Activated CD4-positive, alpha-beta T cell treated with anti-CD3 and anti-CD28 coated beads, Interleukin-10, Interleukin-2, amounts not matched to agents 100 ng/mL and 50 ng/mL, durations not matched to agents 16 hours and 8 hours (primary cell): ENCODE measurements around the gene TM7SF2.

ENCODE experiments used
- DNase-seq: peaks from one replicate; pipeline ENCODE4 v3.0.0-alpha.2; 2020

Gene TM7SF2

DNA sequence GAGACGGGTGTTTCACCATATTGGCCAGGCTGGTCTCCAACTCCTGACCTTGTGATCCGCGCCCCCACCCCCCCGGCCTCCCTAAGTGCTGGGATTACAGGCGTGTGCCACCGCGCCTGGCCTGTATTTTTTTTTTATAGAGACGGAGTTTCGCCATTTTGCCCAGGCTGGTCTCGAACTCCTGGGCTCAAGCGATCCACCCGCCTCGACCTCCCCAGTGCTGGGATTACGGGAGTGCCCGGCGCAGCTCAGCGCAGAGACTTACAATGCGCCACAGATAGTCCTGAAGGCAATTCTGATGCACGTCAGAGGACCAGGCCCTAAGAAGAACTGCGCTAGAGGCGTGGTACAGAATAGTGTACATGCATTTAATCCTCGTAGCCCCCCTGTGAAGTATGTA lies 16.2 kb upstream of the TM7SF2 start:
- no peak for DNase-seq

DNA sequence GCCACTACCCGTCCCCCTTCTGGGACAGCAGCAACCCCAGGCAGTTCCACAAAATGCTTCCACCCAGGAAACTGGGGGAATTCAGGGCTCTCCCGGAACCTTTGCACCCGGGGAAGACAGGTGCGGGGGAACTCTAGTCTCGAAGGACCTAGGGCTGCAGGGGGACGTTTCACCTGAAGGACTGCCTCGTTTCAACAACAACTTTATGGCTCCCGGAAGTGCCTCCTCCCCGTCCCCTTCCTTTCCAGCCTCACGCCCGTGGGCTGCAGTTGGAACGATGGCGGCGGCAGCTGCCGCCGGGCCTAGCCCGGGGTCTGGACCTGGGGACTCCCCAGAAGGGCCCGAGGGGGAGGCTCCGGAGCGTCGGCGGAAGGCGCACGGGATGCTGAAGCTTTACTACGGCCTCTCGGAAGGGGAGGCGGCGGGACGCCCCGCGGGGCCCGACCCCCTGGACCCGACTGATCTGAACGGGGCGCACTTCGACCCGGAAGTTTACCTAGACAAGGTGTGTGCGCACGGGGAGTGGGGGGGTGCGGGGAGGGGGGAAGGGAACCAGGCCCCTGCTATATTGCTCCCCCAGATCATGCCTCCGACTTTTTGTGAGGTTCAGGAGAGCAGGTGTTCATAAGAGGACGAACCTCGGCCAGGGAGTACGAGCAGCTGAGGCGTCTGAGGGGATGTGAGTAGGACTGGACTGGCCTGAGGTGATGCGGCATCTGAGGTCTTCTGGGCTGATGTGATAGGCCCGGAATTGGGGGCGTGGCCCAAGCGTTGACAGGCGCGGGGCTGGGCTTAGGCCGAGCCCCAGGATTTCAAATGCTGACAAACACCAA lies 15.5 kb upstream of the TM7SF2 start, which contains the start of gene VPS51:
Gene VPS51 (plus strand): TSS at position 241 of the 833 bp plus-strand sequence. CDS start 37 bp downstream, at position 278.
- peak; percentile 90 for DNase-seq

DNA sequence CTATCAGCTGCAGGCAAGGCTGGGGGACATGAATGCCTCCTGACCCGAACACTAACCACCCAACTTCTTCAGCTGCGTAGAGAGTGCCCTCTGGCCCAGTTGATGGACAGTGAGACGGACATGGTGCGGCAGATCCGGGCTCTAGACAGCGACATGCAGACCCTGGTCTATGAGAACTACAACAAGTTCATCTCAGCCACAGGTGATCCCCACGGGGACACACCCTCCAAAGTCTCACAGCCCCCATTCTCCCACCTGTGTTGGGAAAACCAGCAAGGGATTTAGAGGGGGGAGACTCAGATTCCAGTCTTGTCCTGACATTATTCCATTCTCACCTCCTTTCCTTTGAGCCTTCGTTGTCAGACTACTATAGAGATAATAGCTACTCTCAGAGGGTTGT lies 14.7 kb upstream of the TM7SF2 start:
- no peak for DNase-seq

DNA sequence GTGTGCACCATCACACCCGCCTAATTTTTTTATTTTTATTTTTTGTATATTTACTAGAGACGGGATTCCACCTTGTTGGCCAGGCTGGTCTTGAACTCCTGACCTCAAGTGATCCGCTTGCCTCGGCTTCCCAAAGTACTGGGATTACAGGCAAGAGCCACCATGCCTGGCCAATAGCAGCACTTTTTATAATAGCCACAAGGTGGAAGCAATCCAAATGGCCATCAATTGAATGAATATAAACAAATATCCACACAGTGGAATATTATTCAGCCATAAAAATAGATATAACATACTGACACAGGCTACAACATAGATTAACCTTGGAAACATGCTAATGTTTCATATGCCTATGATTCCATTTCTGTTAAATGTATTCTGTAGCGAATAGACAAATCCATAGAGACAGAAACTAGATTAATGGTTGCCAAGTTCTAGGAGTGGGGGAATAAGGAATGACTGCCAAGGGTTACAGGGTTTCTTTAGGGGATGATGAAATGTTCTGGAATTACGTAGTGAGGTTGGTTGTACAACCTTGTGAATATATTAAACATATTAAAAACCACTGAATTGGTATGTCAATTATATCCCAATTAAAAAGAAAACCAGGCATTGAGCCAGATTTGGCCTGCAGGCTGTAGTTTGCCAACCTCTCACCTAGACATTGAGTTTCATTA lies 10.9 kb upstream of the TM7SF2 start:
- DNase-seq: no peak

DNA sequence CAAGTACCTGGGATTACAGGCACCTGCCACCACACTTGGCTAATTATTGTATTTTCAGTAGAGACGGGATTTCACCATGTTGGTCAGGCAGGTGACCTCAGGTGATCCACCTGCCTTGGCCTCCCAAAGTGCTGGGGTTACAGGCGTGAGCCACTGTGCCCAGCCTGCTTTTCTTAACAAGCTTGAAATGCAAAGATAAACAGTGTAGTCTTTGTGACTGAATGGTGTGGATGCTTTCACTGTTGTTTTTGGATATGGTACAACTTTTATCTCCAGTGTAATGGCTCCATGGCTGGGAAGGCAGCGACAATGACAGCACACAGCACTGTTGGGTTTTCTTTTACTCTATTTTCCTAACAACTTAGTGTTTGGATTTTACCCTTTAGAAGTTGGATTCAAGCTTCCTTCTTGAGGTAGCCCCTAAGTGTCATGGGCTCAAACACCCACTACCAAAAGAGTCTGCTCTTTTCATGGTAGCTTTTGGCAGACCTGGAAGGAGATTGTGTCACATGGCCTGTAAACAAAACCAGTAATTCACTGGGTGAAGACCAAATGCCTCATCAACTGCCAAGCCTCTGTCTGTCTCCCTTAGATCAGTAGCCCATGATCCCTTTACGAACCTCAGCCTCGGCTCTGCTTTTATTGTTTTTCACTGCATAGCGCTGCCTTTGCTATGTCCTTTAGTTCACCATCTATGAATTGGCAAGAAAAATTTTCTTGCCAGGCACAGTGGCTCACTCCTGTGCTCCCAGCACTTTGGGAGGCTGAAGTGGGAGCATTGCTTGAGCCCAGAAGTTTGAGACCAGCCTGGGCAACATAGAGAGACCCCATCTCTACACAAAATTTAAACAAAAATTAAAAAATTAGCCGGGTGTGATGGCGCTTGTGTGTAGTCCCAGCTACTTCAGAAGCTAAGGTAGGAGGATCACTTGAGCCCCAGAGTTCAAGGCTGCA lies 9.3 kb upstream of the TM7SF2 start:
- DNase-seq: no peak

DNA sequence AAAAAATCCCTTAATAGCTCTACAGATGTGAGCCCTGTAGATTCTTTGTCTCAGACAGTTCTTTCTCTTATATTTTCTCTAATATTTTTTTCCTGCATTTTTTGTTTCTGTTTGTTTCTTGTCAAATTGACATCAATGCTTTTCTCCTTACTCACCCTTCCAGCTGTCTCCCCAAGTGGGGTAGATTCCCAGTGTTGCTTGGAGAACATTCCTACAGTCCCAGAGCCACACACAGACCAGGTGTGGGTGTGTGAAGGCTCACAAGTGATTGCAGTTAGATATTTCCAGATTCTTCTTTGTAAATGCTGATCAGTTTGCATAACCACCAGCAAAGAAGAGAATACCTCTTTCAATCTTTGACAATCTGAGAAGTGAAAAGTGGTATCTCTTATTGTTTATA lies 8.2 kb upstream of the TM7SF2 start:
- DNase-seq: no peak

DNA sequence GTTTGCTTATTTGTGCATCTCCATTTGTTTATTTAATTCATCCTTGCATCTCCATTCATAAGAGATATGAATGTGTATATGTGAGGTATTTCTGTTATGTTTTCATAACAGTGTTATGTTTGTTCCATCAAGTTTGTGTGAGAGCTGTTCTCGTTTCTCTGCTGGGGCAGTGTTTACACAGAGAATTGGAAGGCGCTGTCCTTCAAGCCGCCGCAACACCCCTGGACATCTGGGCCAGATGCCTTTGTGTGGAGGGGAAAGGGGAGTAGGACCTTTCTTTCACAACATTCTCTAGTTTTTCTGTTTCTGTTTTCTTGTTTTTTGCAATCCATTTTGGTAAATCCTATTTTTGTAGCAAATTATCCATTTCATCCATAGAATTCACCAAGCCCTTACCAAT lies 7.0 kb upstream of the TM7SF2 start:
- DNase-seq: no peak

DNA sequence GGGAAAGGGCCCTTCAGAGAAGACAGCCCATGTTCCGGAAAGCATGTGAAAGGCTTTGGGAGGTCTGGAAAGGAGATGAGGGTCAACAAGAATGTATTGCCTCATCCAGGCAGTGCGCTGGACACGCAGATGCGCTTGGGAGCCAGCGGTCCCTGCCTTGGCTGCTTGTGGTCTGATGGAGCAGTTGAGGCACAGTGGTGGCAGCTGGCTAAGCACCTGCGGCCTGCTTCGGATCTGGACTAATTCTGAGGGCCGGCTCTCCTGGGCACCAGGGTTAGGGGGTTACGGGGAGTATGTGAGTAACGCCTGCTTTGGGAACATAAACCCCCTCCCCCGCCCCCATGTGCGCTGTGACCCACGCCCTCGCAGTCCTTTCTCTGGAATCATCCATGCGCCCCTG lies 4.6 kb upstream of the TM7SF2 start:
- DNase-seq: no peak

DNA sequence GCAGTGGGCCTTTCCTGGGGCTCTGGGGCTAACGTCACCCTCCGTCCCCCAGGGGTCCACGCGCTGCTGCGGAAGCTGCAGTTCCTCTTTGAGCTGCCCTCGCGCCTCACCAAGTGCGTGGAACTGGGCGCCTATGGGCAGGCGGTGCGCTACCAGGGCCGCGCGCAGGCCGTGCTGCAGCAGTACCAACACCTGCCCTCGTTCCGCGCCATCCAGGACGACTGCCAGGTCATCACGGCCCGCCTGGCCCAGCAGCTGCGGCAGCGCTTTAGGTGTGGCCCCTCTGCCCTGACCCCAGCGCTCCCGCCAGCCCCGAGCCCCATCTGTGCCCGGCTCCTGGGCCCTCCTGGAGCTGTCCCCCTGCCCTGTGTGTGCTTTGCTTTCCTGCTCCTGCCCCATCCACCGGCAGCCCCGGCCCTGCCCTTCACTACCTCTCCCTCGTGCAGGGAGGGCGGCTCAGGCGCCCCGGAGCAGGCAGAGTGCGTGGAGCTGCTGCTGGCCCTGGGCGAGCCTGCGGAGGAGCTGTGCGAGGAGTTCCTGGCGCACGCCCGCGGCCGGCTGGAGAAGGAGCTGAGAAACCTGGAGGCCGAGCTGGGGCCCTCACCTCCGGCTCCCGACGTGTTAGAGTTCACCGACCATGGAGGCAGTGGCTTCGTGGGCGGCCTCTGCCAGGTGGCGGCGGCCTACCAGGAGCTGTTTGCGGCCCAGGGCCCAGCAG lies 3.8 kb upstream of the TM7SF2 start:
- DNase-seq: no peak

DNA sequence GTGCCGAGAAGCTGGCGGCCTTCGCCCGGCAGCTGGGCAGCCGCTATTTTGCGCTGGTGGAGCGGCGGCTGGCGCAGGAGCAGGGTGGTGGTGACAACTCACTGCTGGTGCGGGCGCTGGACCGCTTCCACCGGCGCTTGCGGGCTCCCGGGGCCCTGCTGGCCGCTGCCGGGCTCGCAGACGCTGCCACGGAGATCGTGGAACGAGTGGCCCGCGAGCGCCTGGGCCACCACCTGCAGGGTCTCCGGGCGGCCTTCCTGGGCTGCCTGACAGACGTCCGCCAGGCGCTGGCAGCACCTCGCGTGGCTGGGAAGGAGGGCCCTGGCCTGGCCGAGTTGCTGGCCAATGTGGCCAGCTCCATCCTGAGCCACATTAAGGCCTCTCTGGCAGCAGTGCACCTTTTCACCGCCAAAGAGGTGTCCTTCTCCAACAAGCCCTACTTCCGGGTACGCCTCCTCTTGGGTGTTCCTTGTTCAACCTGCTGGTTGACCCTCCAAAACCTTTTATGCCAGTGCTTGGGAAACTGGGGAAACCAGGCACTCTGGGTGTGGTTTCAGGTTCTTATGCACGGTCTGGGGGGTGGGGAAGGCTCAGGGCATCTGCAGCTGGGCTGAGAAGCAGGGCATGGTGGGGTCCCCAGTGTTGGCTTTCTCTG lies 3.1 kb upstream of the TM7SF2 start:
- DNase-seq: no peak

DNA sequence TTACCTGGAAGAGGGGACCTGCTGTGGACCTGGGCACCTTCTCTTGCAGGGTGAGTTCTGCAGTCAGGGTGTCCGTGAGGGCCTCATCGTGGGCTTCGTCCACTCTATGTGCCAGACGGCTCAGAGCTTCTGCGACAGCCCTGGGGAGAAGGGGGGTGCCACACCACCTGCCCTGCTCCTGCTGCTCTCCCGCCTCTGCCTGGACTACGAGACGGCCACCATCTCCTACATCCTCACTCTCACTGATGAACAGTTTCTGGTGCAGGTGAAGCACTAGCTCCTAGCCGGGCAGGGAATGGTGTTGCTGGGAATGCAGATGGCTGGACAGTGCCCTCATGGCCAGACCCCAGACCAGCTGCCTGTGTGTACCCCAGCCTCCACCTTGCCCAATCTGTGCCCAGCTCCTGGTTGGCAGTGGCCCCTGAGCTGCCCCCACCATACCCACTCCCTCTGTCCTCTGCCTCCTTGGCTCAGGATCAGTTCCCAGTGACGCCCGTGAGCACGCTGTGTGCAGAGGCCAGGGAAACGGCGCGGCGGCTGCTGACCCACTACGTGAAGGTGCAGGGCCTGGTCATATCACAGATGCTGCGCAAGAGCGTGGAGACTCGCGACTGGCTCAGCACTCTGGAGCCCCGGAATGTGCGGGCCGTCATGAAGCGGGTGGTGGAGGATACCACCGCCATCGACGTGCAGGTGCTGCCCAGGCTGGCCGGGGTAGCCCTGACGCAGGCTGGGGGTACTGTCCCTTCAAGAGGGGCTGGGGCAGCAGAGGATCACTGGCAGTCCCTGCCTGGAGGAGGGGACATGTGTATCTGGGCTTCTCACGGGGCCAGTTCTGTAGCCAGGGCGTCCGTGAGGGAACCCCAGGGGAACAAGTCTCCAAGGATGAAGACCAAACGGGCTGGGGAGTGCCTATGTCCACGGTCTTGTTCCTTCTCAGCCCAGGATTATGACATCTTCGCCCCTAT lies 2.2 kb upstream of the TM7SF2 start:
- no peak for DNase-seq

DNA sequence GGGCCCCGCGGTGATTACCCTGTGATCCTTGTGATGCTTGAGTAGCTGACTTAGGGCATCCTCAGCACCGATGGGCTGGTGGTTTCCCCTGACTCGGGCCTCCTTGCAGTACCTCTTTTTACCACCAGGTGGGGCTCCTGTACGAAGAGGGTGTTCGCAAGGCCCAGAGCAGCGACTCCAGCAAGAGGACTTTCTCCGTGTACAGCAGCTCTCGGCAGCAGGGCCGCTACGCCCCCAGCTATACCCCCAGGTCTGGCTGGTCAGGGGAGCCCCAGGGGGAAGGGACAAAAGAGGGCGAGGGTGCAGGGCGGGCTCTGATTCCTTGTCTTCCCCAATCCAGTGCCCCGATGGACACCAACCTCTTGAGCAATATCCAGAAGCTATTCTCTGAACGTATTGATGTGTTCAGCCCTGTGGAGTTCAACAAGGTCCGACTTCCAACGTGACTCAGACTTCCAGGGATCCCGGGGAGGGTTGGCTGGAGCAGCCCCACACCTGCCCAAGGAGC lies 1.3 kb upstream of the TM7SF2 start:
- peak; percentile 94 for DNase-seq

DNA sequence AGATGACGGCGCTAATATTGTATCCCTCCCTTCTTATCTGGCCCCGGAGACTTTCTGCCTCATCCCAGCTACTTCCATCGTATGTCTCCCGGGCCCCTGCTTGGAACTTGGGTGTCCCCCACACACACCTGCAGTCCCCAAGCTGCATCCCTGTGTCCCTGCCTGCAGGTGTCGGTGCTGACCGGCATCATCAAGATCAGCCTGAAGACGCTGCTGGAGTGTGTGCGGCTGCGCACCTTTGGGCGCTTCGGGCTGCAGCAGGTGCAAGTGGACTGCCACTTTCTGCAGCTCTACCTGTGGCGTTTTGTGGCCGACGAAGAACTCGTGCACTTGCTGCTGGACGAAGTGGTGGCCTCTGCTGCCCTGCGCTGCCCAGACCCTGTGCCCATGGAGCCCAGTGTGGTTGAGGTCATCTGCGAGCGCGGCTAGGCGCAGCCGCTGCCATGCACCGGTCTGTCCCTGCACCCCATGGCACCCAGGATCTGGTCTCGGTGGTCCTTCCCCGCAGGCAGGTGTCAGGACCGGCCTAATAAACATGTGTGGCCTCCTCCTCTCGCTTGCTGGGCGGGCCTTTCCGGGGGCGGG lies 421 bp upstream of the TM7SF2 start:
- DNase-seq: no peak

DNA sequence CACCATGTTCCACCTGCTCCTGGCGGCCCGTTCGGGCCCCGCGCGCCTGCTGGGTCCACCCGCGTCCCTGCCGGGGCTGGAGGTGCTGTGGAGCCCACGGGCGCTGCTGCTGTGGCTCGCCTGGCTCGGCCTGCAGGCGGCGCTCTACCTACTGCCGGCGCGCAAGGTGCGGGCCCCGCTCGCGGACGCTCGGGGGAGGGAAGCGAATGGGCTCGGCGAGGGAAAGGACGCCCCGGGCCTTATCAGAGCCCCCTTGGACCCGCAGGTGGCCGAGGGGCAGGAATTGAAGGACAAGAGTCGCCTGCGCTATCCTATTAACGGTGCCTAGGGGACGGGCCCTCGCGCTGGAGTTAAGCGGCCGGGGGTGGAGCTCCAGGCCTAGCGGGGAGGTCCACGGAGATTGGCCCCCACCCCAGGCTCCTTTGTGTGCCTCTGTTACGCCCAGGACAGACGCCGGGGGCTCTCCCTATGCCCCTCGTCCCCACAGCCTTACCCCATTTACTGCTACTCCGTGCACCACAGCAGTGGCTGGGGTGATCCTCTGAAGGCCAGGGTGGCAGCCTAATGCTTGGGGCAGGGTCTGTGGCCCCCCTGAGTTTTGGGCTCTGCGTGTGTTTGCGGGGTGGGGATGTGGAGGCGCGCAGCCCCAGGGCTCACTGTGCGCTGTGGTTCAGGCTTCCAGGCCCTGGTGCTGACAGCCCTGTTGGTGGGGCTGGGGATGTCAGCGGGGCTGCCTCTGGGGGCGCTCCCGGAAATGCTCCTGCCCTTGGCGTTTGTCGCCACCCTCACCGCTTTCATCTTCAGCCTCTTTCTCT lies 1.1 kb downstream of the TM7SF2 start:
- peak; percentile 83 for DNase-seq

DNA sequence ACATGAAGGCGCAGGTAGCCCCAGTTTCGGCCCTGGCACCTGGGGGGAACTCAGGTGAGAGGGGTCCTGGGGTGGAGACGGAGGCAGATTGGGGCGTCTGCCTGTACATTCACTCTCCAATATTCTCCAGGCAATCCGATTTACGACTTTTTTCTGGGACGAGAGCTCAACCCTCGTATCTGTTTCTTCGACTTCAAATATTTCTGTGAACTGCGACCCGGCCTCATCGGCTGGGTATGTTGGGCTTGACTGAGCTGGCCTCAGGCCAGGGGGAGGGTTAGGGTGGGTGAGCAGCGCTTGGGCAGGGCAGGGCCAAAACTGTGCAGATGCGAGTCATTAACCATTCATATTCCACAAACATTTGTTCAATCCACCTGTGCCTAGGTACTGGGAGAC lies 1.7 kb downstream of the TM7SF2 start:
- no peak for DNase-seq

DNA sequence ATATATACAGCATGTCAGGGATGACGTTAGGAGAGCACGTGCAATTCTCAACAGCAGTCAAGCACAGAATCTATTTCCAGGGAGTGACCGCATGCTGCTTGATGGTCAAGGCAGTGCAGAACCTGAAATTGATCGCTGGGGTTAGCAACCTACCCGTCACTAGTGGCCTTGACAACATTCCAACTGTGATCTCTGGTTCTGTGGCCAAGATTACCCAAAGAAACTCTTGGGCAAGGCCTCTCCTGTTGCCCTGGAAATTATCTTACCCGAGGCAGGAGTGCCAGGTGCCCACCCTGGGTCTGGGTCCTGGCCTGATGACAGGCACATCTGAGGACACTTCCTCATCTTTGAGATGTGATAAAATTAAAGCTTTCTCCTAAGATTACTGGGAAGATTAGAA lies 2.2 kb downstream of the TM7SF2 start:
- no peak for DNase-seq

DNA sequence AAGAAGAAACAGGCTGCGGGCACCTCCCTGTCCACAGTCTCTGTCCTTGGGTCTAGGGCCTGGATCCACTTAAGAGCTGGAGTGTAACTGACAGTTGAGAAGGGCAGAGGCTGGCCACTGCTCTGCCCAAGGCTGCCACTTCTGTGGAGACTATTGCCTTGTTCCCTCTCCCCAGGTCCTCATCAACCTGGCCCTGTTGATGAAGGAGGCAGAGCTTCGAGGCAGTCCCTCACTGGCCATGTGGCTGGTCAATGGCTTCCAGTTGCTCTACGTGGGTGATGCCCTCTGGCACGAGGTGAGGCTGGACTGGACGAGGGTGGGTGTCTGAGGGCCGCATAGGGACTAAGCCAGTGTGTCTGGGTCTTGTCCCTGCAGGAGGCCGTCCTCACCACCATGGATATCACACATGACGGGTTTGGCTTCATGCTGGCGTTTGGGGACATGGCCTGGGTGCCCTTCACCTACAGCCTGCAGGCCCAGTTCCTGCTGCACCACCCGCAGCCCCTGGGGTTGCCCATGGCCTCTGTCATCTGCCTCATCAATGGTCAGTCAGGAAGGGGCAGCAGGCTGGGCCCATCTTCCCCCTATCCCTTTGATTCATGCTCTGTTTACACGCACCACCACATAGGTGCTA lies 3.0 kb downstream of the TM7SF2 start:
- DNase-seq: no peak

DNA sequence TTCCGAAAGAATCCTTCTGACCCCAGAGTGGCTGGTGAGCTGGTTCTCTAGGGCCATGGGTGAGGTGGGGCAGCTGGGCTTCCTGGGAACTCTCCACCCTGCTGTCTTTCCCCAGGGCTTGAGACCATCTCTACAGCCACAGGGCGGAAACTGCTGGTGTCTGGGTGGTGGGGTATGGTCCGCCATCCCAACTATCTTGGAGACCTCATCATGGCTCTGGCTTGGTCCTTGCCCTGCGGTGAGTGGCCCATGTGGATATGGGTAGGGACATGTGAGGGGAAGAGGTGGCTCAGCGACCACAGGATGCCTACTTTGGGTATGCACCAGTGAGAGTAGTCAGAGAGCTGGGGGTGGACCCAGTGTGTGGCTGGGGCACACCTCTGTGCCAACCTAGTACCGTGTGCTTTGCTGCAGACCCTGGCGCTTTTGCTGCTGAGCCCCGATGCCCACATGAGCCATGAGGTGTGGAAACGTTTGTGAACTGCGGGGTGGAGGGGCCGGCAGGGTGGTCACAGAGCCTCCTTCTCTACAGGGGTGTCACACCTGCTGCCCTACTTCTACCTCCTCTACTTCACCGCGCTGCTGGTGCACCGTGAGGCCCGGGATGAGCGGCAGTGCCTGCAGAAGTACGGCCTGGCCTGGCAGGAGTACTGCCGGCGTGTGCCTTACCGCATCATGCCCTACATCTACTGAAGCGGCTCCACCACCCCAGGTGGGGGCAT lies 3.9 kb downstream of the TM7SF2 start:
- no peak for DNase-seq
